GM12878 (cell line): ENCODE results near the gene COX6A1. TPM values are rescaled to one million over a fixed set of nuclear protein-coding genes. Genes with fewer than 3 reads are reported as not detected.
A peak's percentile ranks its signal among the peaks of the same experiment; 100 is the strongest.

Experiments
- ATAC-seq: fragments of 200-7000 bp; cut with Tn5 transposase; 3 replicates; pipeline ENCODE4 v1.9.1; 2020; ENCODE audit warnings: mild to moderate bottlenecking, moderate library complexity
- BruUV-seq: library from RNA; stranded (reverse); fragments of 400-500 nt; replicated peaks from 2 replicates; lab custom pipeline; 2021; lab: Mats Ljungman, UMichigan
- CTCF ChIA-PET: fragments of 300-600 bp; sonication (Branson Sonifier 250); formaldehyde crosslinking; extraction: SDS; loops from one replicate; lab custom pipeline; 2021; ENCODE audit warnings: inconsistent platforms; lab: Yijun Ruan, JAX
- POLR2A ChIA-PET: fragments of 350-600 bp; formaldehyde crosslinking; extraction: SDS; loops from one replicate; lab custom pipeline; 2021; ENCODE audit warnings: inconsistent platforms; lab: Charles Lee
- RAD21 ChIA-PET: fragments of 300-600 bp; sonication (Branson Sonifier 250); formaldehyde crosslinking; loops from one replicate; lab custom pipeline; 2023; ENCODE audit warnings: antibody characterized with exemption; ENCODE audit not compliant: unreplicated experiment; lab: Charles Lee
- SMC1A ChIA-PET: fragments of 300-600 bp; sonication (Branson Sonifier 250); formaldehyde crosslinking; loops from one replicate; lab custom pipeline; 2023; ENCODE audit not compliant: unreplicated experiment, uncharacterized antibody; lab: Charles Lee
- DNase-seq: peaks from one replicate; pipeline ENCODE4 v3.0.0-alpha.2; 2011; ENCODE audit warnings: low read depth, low spot score
- FAIRE-seq: peaks from 3 replicates; lab custom pipeline; 2011; peaks lifted over from hg19 to GRCh38; lab: Jason Lieb, UNC
- H2AFZ ChIP-seq: 2 replicates; pipeline ENCODE4 v1.6.0; 2011; ENCODE audit warnings: low read depth, low read length, control low read depth; ENCODE audit not compliant: control insufficient read depth
- H3K27ac ChIP-seq: 2 replicates; pipeline ENCODE4 v1.5.1; 2011; ENCODE audit warnings: control low read depth; ENCODE audit not compliant: control insufficient read depth, insufficient read depth
- H3K27me3 ChIP-seq, 2 experiments: replicated peaks in 1 of 2; 2 replicates each; pipeline versions ENCODE4 v1.6.0 to v1.6.1; 2011; ENCODE audit warnings: low read length in 1 of 2; ENCODE audit not compliant: control insufficient read depth in 2 of 2, insufficient read depth in 2 of 2
- H3K36me3 ChIP-seq, 2 experiments: 2 replicates each; pipeline ENCODE4 v1.5.1; 2011; ENCODE audit warnings: low read length in 1 of 2; ENCODE audit not compliant: control insufficient read depth in 2 of 2, insufficient read depth in 2 of 2
- H3K4me1 ChIP-seq: 2 replicates; pipeline ENCODE4 v1.6.1; 2011; ENCODE audit warnings: mild to moderate bottlenecking, low read length, moderate library complexity, mixed read lengths; ENCODE audit not compliant: control insufficient read depth, insufficient read depth
- H3K4me2 ChIP-seq: 2 replicates; pipeline ENCODE4 v1.6.0; 2011; ENCODE audit warnings: control low read depth; ENCODE audit not compliant: control insufficient read depth, insufficient read depth
- H3K4me3 ChIP-seq: fragments of 200-600 bp; sonication (generic); 2 replicates; pipeline ENCODE4 v1.5.1; 2016
- H3K79me2 ChIP-seq: 2 replicates; pipeline ENCODE4 v1.6.0; 2011; ENCODE audit warnings: low read length; ENCODE audit not compliant: control insufficient read depth, insufficient read depth
- H3K9ac ChIP-seq: 2 replicates; pipeline ENCODE4 v1.8.0; 2011; ENCODE audit warnings: low read length, control low read depth, mixed read lengths; ENCODE audit not compliant: control insufficient read depth, insufficient read depth
- H3K9me3 ChIP-seq: replicated peaks from 3 replicates; pipeline ENCODE4 v1.5.1; 2011; ENCODE audit warnings: mild to moderate bottlenecking, low read length; ENCODE audit not compliant: control insufficient read depth, insufficient read depth
- H4K20me1 ChIP-seq: 2 replicates; pipeline ENCODE4 v1.6.0; 2011; ENCODE audit not compliant: control insufficient read depth, insufficient read depth
- BCLAF1 ChIP-seq: fragments of 450-650 bp; IDR thresholded peaks from 2 replicates; pipeline ENCODE4 v1.6.1; 2017; ENCODE audit warnings: antibody characterized with exemption, mild to moderate bottlenecking, moderate library complexity
- CBFB ChIP-seq: IDR thresholded peaks from 2 replicates; pipeline ENCODE4 v1.6.1; 2016; ENCODE audit warnings: antibody characterized with exemption, low read depth
- E4F1 ChIP-seq: fragments of 450-650 bp; IDR thresholded peaks from 2 replicates; pipeline ENCODE4 v1.6.1; 2018; ENCODE audit warnings: borderline replicate concordance, mild to moderate bottlenecking; ENCODE audit not compliant: partially characterized antibody
- FOS ChIP-seq: IDR thresholded peaks from 3 replicates; pipeline ENCODE4 v1.6.1; 2011; ENCODE audit warnings: borderline replicate concordance; ENCODE audit not compliant: insufficient read length; ENCODE audit errors: extremely low read depth
- HDAC6 ChIP-seq: fragments of 200-600 bp; sonication (generic); IDR thresholded peaks from one replicate; pipeline ENCODE4 v1.8.0; 2017; ENCODE audit warnings: antibody characterized with exemption; ENCODE audit not compliant: unreplicated experiment
- JUNB ChIP-seq: IDR thresholded peaks from 2 replicates; pipeline ENCODE4 v1.6.1; 2016; ENCODE audit warnings: antibody characterized with exemption, mild to moderate bottlenecking
- LARP7 ChIP-seq: fragments of 450-650 bp; IDR thresholded peaks from 2 replicates; pipeline ENCODE4 v1.6.1; 2017; ENCODE audit warnings: mild to moderate bottlenecking
- MLLT1 ChIP-seq: fragments of 450-650 bp; IDR thresholded peaks from 2 replicates; pipeline ENCODE4 v1.6.1; 2016; ENCODE audit warnings: mild to moderate bottlenecking
- MXI1 ChIP-seq: fragments of 150-350 bp; IDR thresholded peaks from 2 replicates; pipeline ENCODE4 v1.6.1; 2011; ENCODE audit warnings: low read depth, mild to moderate bottlenecking, inconsistent platforms, low read length, improper control_type of control experiment
- SP1 ChIP-seq: IDR thresholded peaks from one replicate; pipeline ENCODE4 v1.6.1; 2011; ENCODE audit warnings: low read depth, low read length
- SRF ChIP-seq, 2 experiments: IDR thresholded peaks; 2 replicates each; pipeline ENCODE4 v1.6.1; 2011; ENCODE audit warnings: low read depth in 2 of 2, low read length in 2 of 2, mild to moderate bottlenecking in 1 of 2, moderate library complexity in 1 of 2
- YBX1 ChIP-seq: fragments of 450-650 bp; IDR thresholded peaks from 2 replicates; pipeline ENCODE4 v1.6.1; 2016; ENCODE audit warnings: antibody characterized with exemption
- ZBED1 ChIP-seq: IDR thresholded peaks from 2 replicates; pipeline ENCODE4 v1.6.1; 2016; ENCODE audit warnings: borderline replicate concordance
- ZNF217 ChIP-seq: fragments of 450-650 bp; IDR thresholded peaks from 2 replicates; pipeline ENCODE4 v1.6.1; 2017; ENCODE audit warnings: antibody characterized with exemption, mild to moderate bottlenecking
- WGBS: methylation state at CpG from one replicate; pipeline ENCODE4 v1.1.6; 2016; ENCODE audit warnings: low lambda C conversion rate; ENCODE audit not compliant: insufficient replicate concordance, insufficient coverage; ENCODE audit errors: missing lambda C conversion rate; 5-methylcytosine and 5-hydroxymethylcytosine counted together
- in situ Hi-C: fragments of 300-500 bp; cut with MboI; formaldehyde crosslinking; loops from 9 replicates; pipeline ENCODE4 v1.14.3; 2018; ENCODE audit warnings: mixed read lengths
- intact Hi-C: fragments of 100-400 bp; cut with micrococcal nuclease; formaldehyde crosslinking; loops from one replicate; pipeline ENCODE4 v1.14.2; 2022; ENCODE audit not compliant: unreplicated experiment
- polyA plus RNA-seq, 11 experiments: library from polyadenylated mRNA; depleted of rRNA in 4 of 11; unstranded in 6 of 11; stranded (reverse) in 5 of 11; fragments of >200 nt; fragmentation: Nextera tagmentation in 4 of 11; fragmentation: Illumina TruSeq in 1 of 11; extraction: Ambion mirVana in 4 of 11; extraction: Trizol in 1 of 11; gene quantifications; 1 replicate in 1 of 11; 2 replicates in 10 of 11; pipeline versions ENCODE4 v1.2.1 to v1.2.3, GENCODE V29; 2011 to 2016; ENCODE audit warnings: inconsistent platforms in 2 of 11, missing spikeins in 2 of 11, low read depth in 1 of 11
- total RNA-seq, 4 experiments: library from RNA; depleted of rRNA in 3 of 4; stranded (reverse); fragments of >200 nt in 3 of 4; fragmentation: Illumina TruSeq in 1 of 4; extraction: Trizol in 1 of 4; gene quantifications; 2 replicates each; pipeline versions ENCODE4 v1.2.1 to v1.2.3, GENCODE V29; 2013 to 2021

Gene COX6A1
- total and polyA plus RNA-seq, 10 of the 15 experiments (the other 5 are each of a cell fraction or from before 2014, with no cell fraction given), result 408 to 2,723 (median 1,019) TPM

- TSS peak; percentile 87 for BruUV-seq
- ChIA-PET CTCF (interaction anchor here (1.0 to 1.2 kb wide), 3 partner anchors 11 to 71 kb away, joined by 3 read pairs; no protein-coding TSS in a partner anchor), POLR2A (interaction anchor here (1.4 kb wide), 1 partner anchor 13 kb away, joined by 4 read pairs; no protein-coding TSS in a partner anchor), RAD21 (no interaction called here), SMC1A (interaction anchor here (0.9 to 1.4 kb wide), 3 partner anchors 16 to 246 kb away, joined by 3 read pairs; partner anchors contain the start of gene POP5)
- in situ Hi-C loops, result no loop called here
- Histone ChIP-seq H3K27ac (peak within 1 kb of the TSS; percentile 89), H4K20me1 (no peaks in the 10 kb centered on the region), H2AFZ (peak within 1 kb of the TSS; percentile 58), H3K9me3 (no peaks in the 10 kb centered on the region), H3K4me2 (peak within 1 kb of the TSS; percentile 91), H3K79me2 (peaks cover 47% of the 10 kb centered on the region), H3K4me1 (peaks cover 9% of the 10 kb centered on the region; the same call in 1 of the 2 replicates), H3K27me3 (no peaks in the 10 kb centered on the region), H3K4me3 (peak within 1 kb of the TSS; percentile 98), H3K9ac (peak within 1 kb of the TSS; percentile 83), H3K36me3 (peaks cover 0 to 9% of the 10 kb centered on the region in 2 experiments; a peak in 2 of 4 replicates)
- FAIRE-seq (peak; percentile 84), ATAC-seq (peak; percentile 96), DNase-seq (peak; percentile 47)
- under 1% methylated on average over 73 of the region's 73 CpGs for WGBS
- intact Hi-C loops, result loop anchor here (2.0 kb wide), 1 partner anchor 23 kb away; the partner anchor contains the start of gene SRSF9
- TF ChIP-seq JUNB, result no peak
- TF ChIP-seq YBX1, result no peak
- TF ChIP-seq ZNF217, result 0 out of 2 replicates have a peak, but pooled peaks have one; percentile 17
- TF ChIP-seq E4F1, result no peak
- peak; percentile 68 for TF ChIP-seq ZBED1
- peak; percentile 87 to 98 for TF ChIP-seq SRF (IDR thresholded peaks at IDR 0.05; ENCODE audit: low read depth in 2 of 2, low read length in 2 of 2)
- no peak for TF ChIP-seq BCLAF1
- peak; percentile 76 for TF ChIP-seq LARP7
- peak; percentile 95 for TF ChIP-seq MXI1
- no peak for TF ChIP-seq FOS
- TF ChIP-seq MLLT1, result peak; percentile 92
- TF ChIP-seq SP1, result peak; percentile 53
- TF ChIP-seq CBFB, result peak; percentile 97
- no peak for TF ChIP-seq HDAC6
Observed at GRCh38 chr12:120445911-120446843, 8.3 kb downstream of the COX6A1 start, which contains the start of the genes GATC and TRIAP1. TSS of gene GATC (plus strand) at chr12:120446444. CDS start at chr12:120446481, 37 bp downstream. TSS of gene TRIAP1 (minus strand) at chr12:120446384. CDS start at chr12:120446372, 12 bp downstream.
